Activated naive CD4-positive, alpha-beta T cell treated with anti-CD3 and anti-CD28 coated beads, Interleukin-2, amount 50 U/mL, for 72 hours (primary cell): ENCODE data around the gene SV2B. TPM values are rescaled to one million over a fixed set of nuclear protein-coding genes. Genes with fewer than 3 reads are reported as not detected.
A peak's percentile ranks its signal among the peaks of the same experiment; 100 is the strongest.

ENCODE experiments used
- ATAC-seq, 2 donors: fragments of 150-1000 bp; cut with Tn5 transposase; 2 replicates each; pipeline ENCODE4 v1.10.0; 2021; ENCODE audit warnings: mild to moderate bottlenecking in 2 of 2, moderate library complexity in 2 of 2
- DNase-seq, 2 donors: peaks; one replicate each; pipeline ENCODE4 v3.0.0; 2021 to 2022; ENCODE audit warnings: low spot score in 2 of 2
- H3K27ac Mint-ChIP-seq, 2 donors: one replicate each; pipeline ENCODE4 v1.8.0; 2022; ENCODE audit warnings: mild to moderate bottlenecking in 2 of 2, mixed read lengths in 2 of 2
- H3K36me3 Mint-ChIP-seq, 2 donors: one replicate each; pipeline ENCODE4 v1.8.0; 2022; ENCODE audit warnings: mixed read lengths in 2 of 2
- H3K9me3 Mint-ChIP-seq, 2 donors: one replicate each; pipeline ENCODE4 v1.8.0; 2022; ENCODE audit warnings: mixed read lengths in 2 of 2
- total RNA-seq, 2 donors: library from RNA; stranded (reverse); gene quantifications; one replicate each; pipeline ENCODE4 v1.2.3, GENCODE V29; 2022

The SV2B gene
- total RNA-seq, 2 donors from 2014 or later = 0.12 to 0.20 TPM

GRCh38 chr15:91259077-91259476, 159.0 kb downstream of the SV2B start:
- DNase-seq (no peak), ATAC-seq (no peak)
- Mint-ChIP-seq H3K9me3 (no peaks in the 10 kb centered on the region), H3K27ac (no peak overlapping the region), H3K36me3 (no peaks in the 10 kb centered on the region)

GRCh38 chr15:91261345-91261744, 161.3 kb downstream of the SV2B start:
- ATAC-seq (no peak), DNase-seq (no peak)
- Mint-ChIP-seq H3K27ac (no peak overlapping the region), H3K36me3 (no peaks in the 10 kb centered on the region), H3K9me3 (no peaks in the 10 kb centered on the region)

DNA sequence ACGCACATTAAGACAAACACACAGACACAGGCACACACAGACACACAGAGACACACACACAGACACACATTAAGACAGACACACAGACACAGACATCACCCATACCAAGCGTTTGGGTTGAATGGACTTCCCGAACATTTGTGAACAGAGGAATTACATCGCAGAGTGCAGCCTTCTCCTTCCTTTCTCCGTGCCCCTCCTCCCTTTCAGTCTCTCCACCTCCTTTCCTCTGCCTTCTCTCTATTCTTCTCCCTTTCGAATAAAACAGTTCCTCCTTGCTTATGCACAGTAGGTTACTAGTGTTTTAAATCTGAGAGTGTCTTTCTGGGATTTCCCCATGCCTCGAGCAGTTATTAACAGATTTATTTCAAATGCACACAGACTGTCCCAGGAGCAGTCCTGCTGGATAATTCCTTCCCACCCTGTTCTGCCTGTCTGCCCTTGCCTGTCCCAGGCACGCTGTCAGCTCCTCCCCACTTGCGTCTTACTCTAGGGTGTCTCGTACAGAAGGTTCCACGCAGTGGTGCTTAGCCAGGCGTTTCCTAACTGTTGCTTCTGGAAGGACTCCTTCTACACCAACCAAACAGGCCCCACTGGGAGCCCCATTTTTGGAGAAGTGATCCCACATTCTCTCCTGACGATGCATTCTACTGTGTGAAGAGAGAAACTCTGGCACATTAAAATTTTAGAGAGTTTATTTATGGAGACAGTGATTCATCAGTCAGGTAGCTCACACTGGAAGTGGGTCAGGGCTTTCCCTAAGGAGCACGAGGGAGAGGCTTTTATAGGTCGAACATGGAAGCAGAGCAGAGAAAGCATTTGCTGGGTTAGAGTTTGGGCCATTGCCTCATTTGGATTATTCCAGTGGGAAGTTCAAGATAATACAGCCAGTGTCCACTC, 163.8 kb downstream of the SV2B start:
- no peaks in the 10 kb centered on the region for H3K36me3 Mint-ChIP-seq
- DNase-seq (no peak), ATAC-seq (no peak)
- no peaks in the 10 kb centered on the region for H3K9me3 Mint-ChIP-seq
- H3K27ac Mint-ChIP-seq = no peak overlapping the region

DNA sequence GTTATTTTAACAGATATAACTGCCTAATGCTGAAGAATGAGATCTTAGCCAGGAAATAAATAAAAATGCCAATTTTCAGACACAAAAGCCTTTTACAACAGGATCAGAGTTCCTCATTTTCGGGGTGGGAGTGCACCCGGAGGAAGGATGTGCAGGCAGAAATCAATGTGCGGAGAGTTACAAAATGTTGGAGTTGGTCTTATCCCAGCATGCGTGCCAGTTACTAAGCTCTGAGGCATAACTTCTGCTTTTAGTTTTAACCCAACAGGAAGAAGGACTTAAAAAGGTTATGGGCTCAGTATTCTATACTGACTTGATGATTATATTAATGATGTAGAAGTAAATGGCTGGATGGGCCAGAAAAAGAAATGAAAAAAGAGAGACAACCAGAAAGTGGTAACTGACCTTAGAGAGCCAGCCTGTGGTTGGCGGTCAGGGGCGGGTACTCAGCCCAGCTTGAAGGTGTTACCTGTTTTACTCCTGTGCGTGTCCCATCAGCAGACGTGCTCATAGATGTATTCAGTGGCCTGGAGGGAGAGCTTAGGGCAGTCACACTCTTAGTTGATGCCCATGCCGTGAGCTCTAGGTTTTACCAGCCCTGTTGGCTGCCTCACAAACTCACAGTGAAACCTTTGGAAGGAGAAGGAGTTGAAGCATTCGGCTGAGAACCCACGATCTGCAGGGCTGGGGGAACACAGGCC, 164.7 kb downstream of the SV2B start:
- ATAC-seq (no peak), DNase-seq (no peak)
- Mint-ChIP-seq H3K27ac (no peak overlapping the region), H3K36me3 (no peaks in the 10 kb centered on the region), H3K9me3 (no peaks in the 10 kb centered on the region)

DNA sequence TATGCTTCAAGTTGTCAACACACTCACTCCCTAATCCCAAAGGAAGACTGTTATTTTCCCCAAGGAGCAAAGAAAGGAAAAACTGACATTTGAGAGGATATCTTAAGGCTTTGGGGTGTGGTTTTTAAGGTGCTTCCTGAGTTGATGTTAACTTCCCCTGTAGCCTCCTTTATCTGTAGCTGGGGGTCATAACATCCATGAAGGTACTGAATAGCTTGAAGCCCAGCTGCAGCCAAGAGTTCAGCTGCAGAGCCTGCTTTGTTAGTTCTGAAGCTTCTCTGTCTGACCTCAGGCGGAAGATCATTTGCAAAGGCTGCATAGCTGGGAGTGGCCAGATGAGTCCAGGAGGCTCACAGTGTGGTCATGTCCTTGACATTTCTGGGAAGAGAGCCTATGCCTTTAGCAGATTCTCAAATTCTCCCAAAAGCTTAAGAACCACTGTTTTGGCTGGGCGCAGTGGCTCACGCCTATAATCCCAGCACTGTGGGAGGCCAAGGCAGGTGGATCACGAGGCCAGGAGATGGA, 165.4 kb downstream of the SV2B start:
- no peak overlapping the region for H3K27ac Mint-ChIP-seq

GRCh38 chr15:91268510-91268909, 168.5 kb downstream of the SV2B start:
- DNase-seq (peak in 1 of 2 donors; percentile 22), ATAC-seq (no peak)
- Mint-ChIP-seq H3K36me3 (no peaks in the 10 kb centered on the region), H3K9me3 (no peaks in the 10 kb centered on the region), H3K27ac (no peak overlapping the region)

More for the DNA sequence above, 165.4 kb downstream of the SV2B start:
- no peak for DNase-seq
- no peak for ATAC-seq
- no peaks in the 10 kb centered on the region for H3K36me3 Mint-ChIP-seq
- no peaks in the 10 kb centered on the region for H3K9me3 Mint-ChIP-seq

DNA sequence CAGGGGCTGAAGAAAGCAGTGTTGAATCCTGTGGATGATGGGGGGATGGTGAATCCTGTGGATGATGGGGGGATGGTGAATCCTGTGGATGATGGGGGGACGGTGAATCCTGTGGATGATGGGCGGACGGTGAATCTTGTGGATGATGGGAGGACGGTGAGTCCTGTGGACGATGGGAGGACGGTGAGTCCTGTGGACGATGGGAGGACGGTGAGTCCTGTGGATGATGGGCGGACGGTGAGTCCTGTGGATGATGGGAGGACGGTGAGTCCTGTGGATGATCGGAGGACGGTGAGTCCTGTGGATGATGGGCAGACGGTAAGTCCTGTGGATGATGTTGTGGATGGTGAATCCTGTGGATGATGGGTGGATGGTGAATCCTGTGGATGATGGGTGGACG, 170.7 kb downstream of the SV2B start:
- Mint-ChIP-seq H3K36me3 (no peaks in the 10 kb centered on the region), H3K9me3 (no peaks in the 10 kb centered on the region), H3K27ac (no peak overlapping the region)
- no peak for ATAC-seq
- no peak for DNase-seq

DNA sequence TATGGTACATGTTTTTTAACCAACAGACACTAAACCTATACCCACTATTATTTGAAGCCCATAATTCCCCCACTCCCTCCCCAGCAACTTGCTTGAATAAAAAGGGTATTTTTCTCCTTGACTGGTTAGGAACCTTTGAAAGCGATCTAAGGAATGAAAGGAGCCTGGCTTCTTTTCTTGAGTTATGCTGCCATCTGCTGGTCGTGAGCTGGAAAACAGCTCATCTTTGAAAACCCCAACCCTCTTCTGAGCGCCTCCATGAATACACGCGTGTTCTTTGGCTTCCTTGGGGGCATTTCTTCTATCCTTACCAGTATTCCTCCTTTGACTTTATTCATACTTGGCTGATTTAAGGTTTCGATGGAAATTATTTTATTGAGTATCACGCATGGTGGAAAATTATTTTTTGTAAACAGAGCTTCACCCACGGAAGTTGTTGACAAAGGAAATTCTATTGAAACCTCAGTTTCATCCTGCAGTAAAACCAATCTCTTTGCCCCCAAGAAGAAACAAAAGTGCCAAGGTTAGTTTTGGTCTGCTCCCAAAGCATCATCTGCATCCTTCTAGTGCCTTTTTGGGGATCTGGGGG, 171.6 kb downstream of the SV2B start:
- DNase-seq (peak in 1 of 2 donors; percentile 60), ATAC-seq (peak; percentile 72 to 73)
- no peaks in the 10 kb centered on the region for H3K36me3 Mint-ChIP-seq
- H3K27ac Mint-ChIP-seq = no peak overlapping the region
- H3K9me3 Mint-ChIP-seq = no peaks in the 10 kb centered on the region

DNA sequence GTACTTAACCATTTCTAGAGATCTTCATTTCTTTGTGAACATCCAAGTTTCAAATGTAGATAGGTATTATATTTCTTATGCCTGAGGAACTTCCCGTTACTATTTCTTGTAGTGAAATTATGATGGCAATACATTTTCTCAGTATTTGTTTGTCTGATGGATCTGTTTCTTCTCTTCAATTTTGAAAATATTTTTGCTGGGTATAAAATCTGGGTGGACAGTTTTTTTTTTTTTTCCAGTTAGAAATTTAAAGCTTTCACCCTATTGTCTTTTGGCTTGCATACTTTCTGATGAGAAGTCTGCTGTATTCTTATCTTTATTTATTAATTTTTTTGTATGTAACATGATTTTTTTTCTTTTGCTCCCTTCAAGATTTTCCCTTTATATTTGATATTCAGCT, 175.8 kb downstream of the SV2B start:
- Mint-ChIP-seq H3K27ac (no peak overlapping the region), H3K9me3 (no peaks in the 10 kb centered on the region), H3K36me3 (no peaks in the 10 kb centered on the region)
- ATAC-seq (no peak), DNase-seq (no peak)

DNA sequence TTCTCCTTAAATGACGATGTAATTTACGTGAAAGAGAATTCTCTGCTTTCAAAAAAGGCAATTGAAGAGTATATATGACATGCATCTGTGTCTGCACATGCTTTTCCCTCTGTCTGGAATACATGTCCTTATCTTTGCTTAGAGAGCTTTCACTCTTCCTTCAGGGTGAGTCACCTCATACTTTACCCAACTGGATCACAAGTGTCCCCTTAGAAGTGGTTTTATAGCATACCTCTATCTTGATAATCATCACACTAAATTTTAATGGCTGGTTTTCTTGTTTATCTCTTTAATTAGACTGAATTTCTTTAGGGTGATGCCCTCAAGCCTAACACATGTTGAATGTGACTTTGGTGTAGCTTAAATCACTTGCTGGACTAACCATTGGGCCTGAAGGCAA, 178.9 kb downstream of the SV2B start:
- no peak overlapping the region for H3K27ac Mint-ChIP-seq
- ATAC-seq = no peak
- H3K9me3 Mint-ChIP-seq = no peaks in the 10 kb centered on the region

GRCh38 chr15:91279486-91279885, 179.4 kb downstream of the SV2B start:
- Mint-ChIP-seq H3K27ac (no peak overlapping the region), H3K9me3 (no peaks in the 10 kb centered on the region), H3K36me3 (no peaks in the 10 kb centered on the region)
- ATAC-seq (no peak), DNase-seq (no peak)

More for the DNA sequence above, 178.9 kb downstream of the SV2B start:
- no peak for DNase-seq
- no peaks in the 10 kb centered on the region for H3K36me3 Mint-ChIP-seq

GRCh38 chr15:91281947-91282346, 181.9 kb downstream of the SV2B start:
- ATAC-seq (no peak), DNase-seq (no peak)
- H3K9me3 Mint-ChIP-seq = no peaks in the 10 kb centered on the region
- H3K36me3 Mint-ChIP-seq = no peaks in the 10 kb centered on the region
- no peak overlapping the region for H3K27ac Mint-ChIP-seq

- Mint-ChIP-seq H3K27ac (no peak overlapping the region), H3K9me3 (no peaks in the 10 kb centered on the region), H3K36me3 (no peaks in the 10 kb centered on the region)
- DNase-seq = no peak
- no peak for ATAC-seq
Observed at GRCh38 chr15:91282486-91282885, 182.4 kb downstream of the SV2B start.

- H3K36me3 Mint-ChIP-seq = no peaks in the 10 kb centered on the region
- H3K27ac Mint-ChIP-seq = no peak overlapping the region
- ATAC-seq = no peak
- no peaks in the 10 kb centered on the region for H3K9me3 Mint-ChIP-seq
- DNase-seq = no peak
Observed at GRCh38 chr15:91283155-91283554, 183.1 kb downstream of the SV2B start.

DNA sequence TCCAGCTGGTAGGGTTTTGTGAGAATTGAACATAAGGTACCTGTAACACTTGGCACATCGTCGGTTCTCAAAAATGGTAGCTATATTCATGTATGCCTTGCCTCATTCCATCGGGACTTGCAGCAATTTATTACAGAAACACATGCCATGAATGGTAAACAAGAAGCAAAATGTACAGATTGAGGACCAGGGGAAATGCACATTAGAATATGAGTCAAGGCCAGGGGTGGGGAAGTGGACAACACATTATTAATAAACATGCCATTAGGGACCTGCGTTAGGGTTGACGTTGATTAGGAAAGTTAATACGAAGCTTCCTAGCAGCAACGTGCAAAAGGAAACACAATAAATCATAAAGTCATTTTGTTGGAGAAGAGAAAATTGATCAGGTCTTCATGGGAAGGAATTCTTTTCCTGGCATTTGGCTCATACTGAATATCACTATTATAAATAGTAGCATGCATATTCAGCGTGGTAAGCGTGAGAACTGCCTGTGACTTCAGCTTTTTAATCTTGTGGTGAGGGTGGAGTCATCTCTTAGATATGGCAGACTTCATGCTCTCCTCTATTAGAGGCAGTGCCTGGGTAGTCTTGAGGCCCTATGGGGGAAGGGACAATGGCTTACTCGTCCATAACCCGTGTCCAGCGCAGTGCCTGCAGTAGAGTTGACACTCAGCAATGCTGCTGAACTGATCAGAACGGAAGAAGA, 184.9 kb downstream of the SV2B start:
- ATAC-seq (no peak), DNase-seq (no peak)
- no peak overlapping the region for H3K27ac Mint-ChIP-seq

DNA sequence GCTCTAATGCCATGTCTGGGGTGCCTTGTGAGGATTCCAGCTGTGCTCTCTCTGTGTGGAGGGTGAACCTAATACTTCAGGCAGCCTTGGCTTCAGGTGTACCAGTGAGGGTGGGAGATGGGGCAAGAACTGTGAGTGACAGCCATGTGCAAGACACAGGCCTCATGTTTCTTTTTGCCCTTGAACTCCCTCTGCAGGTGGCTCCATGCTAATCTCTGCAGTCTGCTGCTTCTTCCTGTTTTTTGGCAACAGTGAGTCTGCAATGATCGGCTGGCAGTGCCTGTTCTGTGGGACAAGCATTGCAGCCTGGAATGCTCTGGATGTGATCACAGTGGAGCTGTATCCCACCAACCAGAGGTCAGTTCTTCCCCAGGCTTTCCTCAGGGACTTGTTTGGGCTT, 189.3 kb downstream of the SV2B start:
- H3K27ac Mint-ChIP-seq = peak overlapping the region in 1 of 2 donors; percentile 61
- DNase-seq (no peak), ATAC-seq (peak in 1 of 2 donors; percentile 37)
- H3K36me3 Mint-ChIP-seq = no peaks in the 10 kb centered on the region
- no peaks in the 10 kb centered on the region for H3K9me3 Mint-ChIP-seq

More for the DNA sequence above, 184.9 kb downstream of the SV2B start:
- H3K36me3 Mint-ChIP-seq = no peaks in the 10 kb centered on the region
- no peaks in the 10 kb centered on the region for H3K9me3 Mint-ChIP-seq

DNA sequence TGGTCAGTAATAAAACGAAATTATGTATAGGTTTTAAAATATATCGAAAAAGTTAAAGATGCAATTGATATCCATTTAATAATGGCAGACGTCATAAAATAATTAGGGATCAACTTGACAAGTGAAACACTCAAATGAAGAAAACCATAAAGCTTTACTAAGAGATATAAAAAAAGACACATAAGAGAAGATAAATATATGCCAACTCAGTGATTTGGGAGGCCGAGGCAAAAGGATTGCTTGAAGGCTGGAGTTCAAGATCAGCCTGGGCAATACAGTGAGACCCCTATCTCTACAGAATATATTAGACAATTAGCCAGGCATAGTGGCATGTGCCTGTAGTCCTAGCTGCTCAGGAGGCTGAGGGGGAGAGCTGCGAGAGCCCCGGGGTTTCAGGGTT, 190.5 kb downstream of the SV2B start:
- Mint-ChIP-seq H3K9me3 (no peaks in the 10 kb centered on the region), H3K27ac (no peak overlapping the region), H3K36me3 (no peaks in the 10 kb centered on the region)
- DNase-seq (no peak), ATAC-seq (no peak)
